Smooth muscle cell (in vitro differentiated cells): ENCODE data around the gene FAM229A. TPM values are rescaled to one million over a fixed set of nuclear protein-coding genes. Genes with fewer than 3 reads are reported as not detected.

Experiments
- DNase-seq: peaks from one replicate; lab custom pipeline; 2025; ENCODE audit not compliant: unreplicated experiment; lab: John Stamatoyannopoulos, UW
- H2AFZ ChIP-seq: fragments of 200-600 bp; sonication (generic); 2 replicates; pipeline ENCODE4 v1.6.0; 2016; ENCODE audit warnings: antibody characterized with exemption, low read depth, mild to moderate bottlenecking
- H3F3A ChIP-seq: fragments of 200-600 bp; sonication (generic); 2 replicates; pipeline ENCODE4 v1.6.0; 2017; ENCODE audit warnings: antibody characterized with exemption, low read depth
- H3K27ac ChIP-seq: fragments of 200-600 bp; sonication (generic); 2 replicates; pipeline ENCODE4 v1.5.1; 2016; ENCODE audit warnings: low read depth, mild to moderate bottlenecking
- H3K27me3 ChIP-seq: fragments of 200-600 bp; sonication (generic); 2 replicates; pipeline ENCODE4 v1.6.1; 2016; ENCODE audit warnings: low read depth, mild to moderate bottlenecking
- H3K36me3 ChIP-seq: fragments of 200-600 bp; sonication (generic); 2 replicates; pipeline ENCODE4 v1.5.1; 2016; ENCODE audit warnings: low read depth
- H3K4me1 ChIP-seq: fragments of 200-600 bp; sonication (generic); 2 replicates; pipeline ENCODE4 v1.5.1; 2016; ENCODE audit warnings: low read depth
- H3K4me2 ChIP-seq: fragments of 200-600 bp; sonication (generic); 2 replicates; pipeline ENCODE4 v1.6.0; 2016; ENCODE audit warnings: mild to moderate bottlenecking
- H3K4me3 ChIP-seq: fragments of 200-600 bp; sonication (generic); 2 replicates; pipeline ENCODE4 v1.5.1; 2016; ENCODE audit warnings: mild to moderate bottlenecking
- H3K79me2 ChIP-seq: fragments of 200-600 bp; sonication (generic); 2 replicates; pipeline ENCODE4 v1.6.0; 2016; ENCODE audit warnings: low read depth, mild to moderate bottlenecking
- H3K9ac ChIP-seq: fragments of 200-600 bp; sonication (generic); 2 replicates; pipeline ENCODE4 v1.6.0; 2016; ENCODE audit warnings: low read depth
- H3K9me3 ChIP-seq: fragments of 200-600 bp; sonication (generic); replicated peaks from 2 replicates; pipeline ENCODE4 v1.5.1; 2016; ENCODE audit warnings: low read depth
- H4K20me1 ChIP-seq: fragments of 200-600 bp; sonication (generic); 2 replicates; pipeline ENCODE4 v1.6.0; 2016; ENCODE audit warnings: low read depth
- WGBS: methylation state at CpG from one replicate; pipeline ENCODE4 v1.1.7; 2016; ENCODE audit warnings: low lambda C conversion rate; 5-methylcytosine and 5-hydroxymethylcytosine counted together
- polyA plus RNA-seq: library from polyadenylated mRNA; unstranded; fragments of >200 nt; fragmentation: Nextera tagmentation; extraction: Ambion mirVana; gene quantifications from 2 replicates; pipeline ENCODE4 v1.2.1, GENCODE V29; 2016
- total RNA-seq: library from RNA; depleted of rRNA; stranded (reverse); fragments of >200 nt; gene quantifications from 2 replicates; pipeline ENCODE4 v1.2.3, GENCODE V29; 2014
- TF ChIP-seq, protein P1 (sequence below): fragments of 200-600 bp; sonication (generic); IDR thresholded peaks from 2 replicates; pipeline ENCODE4 v1.5.1; 2017; ENCODE audit warnings: borderline replicate concordance, mild to moderate bottlenecking, antibody characterized with exemption; ENCODE audit not compliant: insufficient read depth, poor library complexity, severe bottlenecking

FAM229A gene
- total and polyA plus RNA-seq, 2 experiments from 2014 or later, result 1.6 to 11.1 TPM

DNA sequence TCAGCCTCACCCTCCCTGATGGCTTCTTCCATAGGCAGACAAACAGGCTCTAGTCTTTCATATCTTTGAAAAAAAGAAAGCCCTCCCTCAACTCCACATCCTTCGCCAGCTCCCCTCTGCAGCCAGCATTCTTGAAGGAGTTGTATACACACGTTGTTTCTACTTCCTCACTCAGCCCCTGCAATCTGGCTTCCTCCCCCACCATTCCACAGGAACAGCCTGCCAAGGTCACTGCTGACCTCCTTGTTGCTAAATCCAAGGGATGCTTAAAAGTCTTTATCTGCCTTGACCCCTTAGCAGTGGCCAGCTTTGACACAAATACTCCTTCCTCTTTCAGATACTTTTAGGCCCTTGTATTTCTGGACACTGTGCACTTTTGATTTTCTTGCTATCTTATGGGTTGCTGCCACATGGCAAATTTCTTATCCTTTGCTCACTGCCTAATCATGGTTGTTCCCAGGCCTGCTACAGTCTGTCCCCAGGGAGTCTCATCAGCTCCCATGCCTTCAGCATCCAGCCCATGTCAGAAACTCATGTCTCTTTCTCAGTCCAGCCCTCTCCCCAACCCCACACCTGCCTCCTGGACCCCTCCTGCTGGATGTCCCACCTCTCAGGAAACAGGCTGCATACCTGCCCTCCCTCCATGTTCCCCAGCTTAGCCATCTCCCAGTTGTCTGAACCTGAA lies 8.3 kb downstream of the FAM229A start:
- no peaks in the 10 kb centered on the region for H4K20me1 ChIP-seq
- WGBS, result 14% methylated on average over 2 of the region's 2 CpGs
- no peak overlapping the region for H3K4me3 ChIP-seq
- H3K9ac ChIP-seq, result no peak overlapping the region
- peak overlapping the region; percentile 99 for H3K4me2 ChIP-seq
- H3K4me1 ChIP-seq, result peaks cover 19% of the 10 kb centered on the region
- DNase-seq, result no peak
- peak overlapping the region; percentile 90 for H3K27ac ChIP-seq
- H2AFZ ChIP-seq, result no peak overlapping the region
- H3K9me3 ChIP-seq, result no peaks in the 10 kb centered on the region
- H3K36me3 ChIP-seq, result no peaks in the 10 kb centered on the region
- TF ChIP-seq, protein P1, sequence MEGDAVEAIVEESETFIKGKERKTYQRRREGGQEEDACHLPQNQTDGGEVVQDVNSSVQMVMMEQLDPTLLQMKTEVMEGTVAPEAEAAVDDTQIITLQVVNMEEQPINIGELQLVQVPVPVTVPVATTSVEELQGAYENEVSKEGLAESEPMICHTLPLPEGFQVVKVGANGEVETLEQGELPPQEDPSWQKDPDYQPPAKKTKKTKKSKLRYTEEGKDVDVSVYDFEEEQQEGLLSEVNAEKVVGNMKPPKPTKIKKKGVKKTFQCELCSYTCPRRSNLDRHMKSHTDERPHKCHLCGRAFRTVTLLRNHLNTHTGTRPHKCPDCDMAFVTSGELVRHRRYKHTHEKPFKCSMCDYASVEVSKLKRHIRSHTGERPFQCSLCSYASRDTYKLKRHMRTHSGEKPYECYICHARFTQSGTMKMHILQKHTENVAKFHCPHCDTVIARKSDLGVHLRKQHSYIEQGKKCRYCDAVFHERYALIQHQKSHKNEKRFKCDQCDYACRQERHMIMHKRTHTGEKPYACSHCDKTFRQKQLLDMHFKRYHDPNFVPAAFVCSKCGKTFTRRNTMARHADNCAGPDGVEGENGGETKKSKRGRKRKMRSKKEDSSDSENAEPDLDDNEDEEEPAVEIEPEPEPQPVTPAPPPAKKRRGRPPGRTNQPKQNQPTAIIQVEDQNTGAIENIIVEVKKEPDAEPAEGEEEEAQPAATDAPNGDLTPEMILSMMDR, result no peak
- no peaks in the 10 kb centered on the region for H3K27me3 ChIP-seq
- H3K79me2 ChIP-seq, result no peaks in the 10 kb centered on the region
- H3F3A ChIP-seq, result peaks cover 20% of the 10 kb centered on the region

DNA sequence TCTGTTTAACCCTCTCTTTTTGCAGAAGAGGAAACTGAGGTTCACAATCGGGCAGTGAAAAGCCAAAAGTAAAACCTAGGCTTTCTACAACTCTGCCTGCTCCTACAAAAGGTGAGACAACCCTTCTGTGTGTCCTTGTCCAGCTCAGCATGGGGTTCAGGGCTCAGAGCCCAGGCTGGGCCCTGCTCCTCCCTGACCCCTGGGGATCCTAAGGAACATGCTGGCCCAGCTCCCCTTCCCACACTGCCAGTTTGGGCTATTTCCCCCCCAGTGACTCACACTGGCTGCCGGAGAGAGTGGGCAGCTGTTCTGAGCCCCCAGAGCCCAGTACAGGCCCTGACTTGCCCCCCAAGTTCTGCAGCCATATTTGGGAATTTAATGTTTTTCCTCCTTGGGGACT lies 8.9 kb downstream of the FAM229A start:
- 54% methylated on average over 2 of the region's 2 CpGs for WGBS
- no peaks in the 10 kb centered on the region for H3K36me3 ChIP-seq
- H3K4me3 ChIP-seq, result no peak overlapping the region
- no peaks in the 10 kb centered on the region for H3K27me3 ChIP-seq
- no peak for DNase-seq
- H4K20me1 ChIP-seq, result no peaks in the 10 kb centered on the region
- no peaks in the 10 kb centered on the region for H3K9me3 ChIP-seq
- peak overlapping the region; percentile 90 for H3K27ac ChIP-seq
- peaks cover 20% of the 10 kb centered on the region for H3F3A ChIP-seq
- peaks cover 19% of the 10 kb centered on the region for H3K4me1 ChIP-seq
- H3K79me2 ChIP-seq, result no peaks in the 10 kb centered on the region
- no peak overlapping the region for H3K9ac ChIP-seq
- TF ChIP-seq, protein P1, result no peak
- no peak overlapping the region for H2AFZ ChIP-seq
- peak overlapping the region; percentile 99 for H3K4me2 ChIP-seq

DNA sequence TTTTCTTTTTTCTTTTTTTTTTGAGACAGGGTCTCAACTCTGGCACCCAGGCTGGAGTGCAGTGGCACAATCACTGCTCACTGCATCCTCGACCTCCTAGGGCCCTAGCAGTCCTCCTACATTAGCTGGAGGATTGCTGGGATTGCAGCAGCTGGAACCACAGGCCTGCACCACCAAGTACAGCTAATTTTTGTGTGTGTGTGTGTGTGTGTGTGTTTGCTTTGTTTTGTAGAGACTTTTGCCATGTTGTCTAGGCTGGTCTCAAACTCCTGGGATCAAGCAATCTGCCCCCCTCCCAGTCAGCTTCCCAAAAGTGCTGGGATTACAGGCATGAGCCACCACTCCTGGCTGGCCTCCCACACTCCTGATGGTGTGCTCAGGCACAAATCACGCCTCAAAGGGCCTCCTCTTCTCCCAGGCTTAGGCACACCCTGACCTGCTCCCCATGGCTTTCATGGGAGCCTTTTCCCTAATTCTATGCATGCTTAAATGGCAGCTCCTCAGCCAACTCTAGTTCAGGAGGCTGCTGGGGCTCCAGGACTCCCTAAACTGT lies 9.4 kb downstream of the FAM229A start:
- Histone ChIP-seq H3K9ac (no peak overlapping the region), H3K4me2 (peak overlapping the region; percentile 99), H3F3A (peaks cover 20% of the 10 kb centered on the region), H3K4me3 (peak overlapping the region; percentile 81), H3K36me3 (no peaks in the 10 kb centered on the region), H3K27me3 (no peaks in the 10 kb centered on the region), H3K9me3 (no peaks in the 10 kb centered on the region), H2AFZ (no peak overlapping the region), H4K20me1 (no peaks in the 10 kb centered on the region), H3K4me1 (peaks cover 19% of the 10 kb centered on the region), H3K79me2 (no peaks in the 10 kb centered on the region), H3K27ac (peak overlapping the region; percentile 90)
- WGBS, result 31% methylated on average over 2 of the region's 2 CpGs
- TF ChIP-seq, protein P1, result no peak
- DNase-seq, result no peak
